HEK293 (cell line): ENCODE data around the gene SFXN3.
A peak's percentile ranks its signal among the peaks of the same experiment; 100 is the strongest.

Experiments
- CTCF ChIP-seq: fragments of 450-650 bp; formaldehyde crosslinking; IDR thresholded peaks from 2 replicates; pipeline ENCODE4 v1.5.1; 2016; ENCODE audit warnings: missing biosample characterization, missing genetic modification characterization
- HOXA7 ChIP-seq: sonication (generic); formaldehyde crosslinking; IDR thresholded peaks from 2 replicates; pipeline ENCODE4 v1.8.1; 2022; ENCODE audit warnings: missing genetic modification reagents, borderline replicate concordance
- KLF16 ChIP-seq: fragments of 450-650 bp; formaldehyde crosslinking; IDR thresholded peaks from 2 replicates; pipeline ENCODE4 v1.5.1; 2017; ENCODE audit warnings: missing biosample characterization, missing genetic modification characterization
- PATZ1 ChIP-seq: fragments of 450-650 bp; formaldehyde crosslinking; IDR thresholded peaks from 2 replicates; pipeline ENCODE4 v1.5.1; 2016; ENCODE audit warnings: missing biosample characterization, missing genetic modification characterization
- PRDM2 ChIP-seq: fragments of 450-650 bp; formaldehyde crosslinking; IDR thresholded peaks from 2 replicates; pipeline ENCODE4 v1.5.1; 2016; ENCODE audit warnings: missing biosample characterization, missing genetic modification characterization, borderline replicate concordance
- SP2 ChIP-seq: fragments of 450-650 bp; formaldehyde crosslinking; IDR thresholded peaks from 2 replicates; pipeline ENCODE4 v1.5.1; 2016; ENCODE audit warnings: missing biosample characterization, missing genetic modification characterization
- ZBTB11 ChIP-seq: fragments of 450-650 bp; formaldehyde crosslinking; conservative IDR thresholded peaks from 2 replicates; pipeline ENCODE4 v1.5.1; 2016; ENCODE audit warnings: low read depth, missing biosample characterization, missing genetic modification characterization
- ZBTB17 ChIP-seq: fragments of 450-650 bp; formaldehyde crosslinking; IDR thresholded peaks from 2 replicates; pipeline ENCODE4 v1.5.1; 2016; ENCODE audit warnings: missing biosample characterization, missing genetic modification characterization
- ZBTB7A ChIP-seq: fragments of 450-650 bp; formaldehyde crosslinking; IDR thresholded peaks from 2 replicates; pipeline ENCODE4 v1.5.1; 2016; ENCODE audit warnings: low read depth, missing biosample characterization, missing genetic modification characterization
- ZFP69B ChIP-seq: fragments of 450-650 bp; formaldehyde crosslinking; IDR thresholded peaks from 2 replicates; pipeline ENCODE4 v1.5.1; 2016; ENCODE audit warnings: missing biosample characterization, missing genetic modification characterization
- ZNF223 ChIP-seq: fragments of 450-650 bp; formaldehyde crosslinking; IDR thresholded peaks from 2 replicates; pipeline ENCODE4 v1.5.1; 2016; ENCODE audit warnings: missing biosample characterization, missing genetic modification characterization
- ZNF350 ChIP-seq: fragments of 450-650 bp; formaldehyde crosslinking; IDR thresholded peaks from 2 replicates; pipeline ENCODE4 v1.5.0; 2017; ENCODE audit warnings: missing biosample characterization, mild to moderate bottlenecking, missing genetic modification characterization
- ZNF398 ChIP-seq: fragments of 450-650 bp; formaldehyde crosslinking; IDR thresholded peaks from 2 replicates; pipeline ENCODE4 v1.5.1; 2017; ENCODE audit warnings: missing biosample characterization, missing genetic modification characterization
- ZNF600 ChIP-seq: fragments of 450-650 bp; formaldehyde crosslinking; IDR thresholded peaks from 2 replicates; pipeline ENCODE4 v1.5.1; 2016; ENCODE audit warnings: missing biosample characterization, missing genetic modification characterization
- ZNF692 ChIP-seq: fragments of 450-650 bp; formaldehyde crosslinking; IDR thresholded peaks from 2 replicates; pipeline ENCODE4 v1.5.1; 2016; ENCODE audit warnings: missing biosample characterization, missing genetic modification characterization
- ZNF768 ChIP-seq: fragments of 450-650 bp; formaldehyde crosslinking; IDR thresholded peaks from 2 replicates; pipeline ENCODE4 v1.5.1; 2018; ENCODE audit warnings: missing biosample characterization, mild to moderate bottlenecking, missing genetic modification characterization
- ZSCAN30 ChIP-seq: fragments of 450-650 bp; IDR thresholded peaks from 2 replicates; pipeline ENCODE4 v1.5.1; 2018; ENCODE audit warnings: missing biosample characterization, mild to moderate bottlenecking, missing genetic modification characterization, moderate library complexity

The SFXN3 gene

GRCh38 chr10:101067356-101068083, 36.5 kb downstream of the SFXN3 start (continued):
- TF ChIP-seq PATZ1 (tag by site-specific recombination), result peak; percentile 100
- TF ChIP-seq KLF16, result peak; percentile 59; the same call in 1 of the 2 replicates
- TF ChIP-seq ZNF398, result peak; percentile 57; the same call in 1 of the 2 replicates
- peak; percentile 36; the same call in 1 of the 2 replicates for TF ChIP-seq ZNF768 (tag by site-specific recombination)
- no peak for TF ChIP-seq HOXA7
- TF ChIP-seq ZNF223 (tag by site-specific recombination), result no peak
- 0 out of 2 replicates have a peak, but pooled peaks have one; percentile 45 for TF ChIP-seq ZNF692 (tag by site-specific recombination)
- TF ChIP-seq PRDM2, result 0 out of 2 replicates have a peak, but pooled peaks have one; percentile 31
- peak; percentile 75 for TF ChIP-seq ZBTB17 (tag by site-specific recombination)
- peak; percentile 92 for TF ChIP-seq ZBTB7A (tag by site-specific recombination)
- TF ChIP-seq ZFP69B, result peak; percentile 26; the same call in 1 of the 2 replicates
- peak; percentile 81 for TF ChIP-seq ZNF600
- peak; percentile 91 for TF ChIP-seq CTCF (tag by site-specific recombination)
- peak; percentile 68; the same call in 1 of the 2 replicates for TF ChIP-seq ZSCAN30 (tag by site-specific recombination)
- no peak; the same call in 1 of the 2 replicates for TF ChIP-seq SP2
- TF ChIP-seq ZBTB11 (tag by site-specific recombination), result peak; percentile 88
- TF ChIP-seq ZNF350 (tag by site-specific recombination), result no peak
